ENCODE measurements around the gene XPR1. TPM values are rescaled to one million over a fixed set of nuclear protein-coding genes. Genes with fewer than 3 reads are reported as not detected.

XPR1 gene
- total and polyA plus RNA-seq, 10 of the 15 experiments (the other 5 are each of a cell fraction or from before 2014, with no cell fraction given): 1.1 to 33.9 (median 11.3) TPM

DNA sequence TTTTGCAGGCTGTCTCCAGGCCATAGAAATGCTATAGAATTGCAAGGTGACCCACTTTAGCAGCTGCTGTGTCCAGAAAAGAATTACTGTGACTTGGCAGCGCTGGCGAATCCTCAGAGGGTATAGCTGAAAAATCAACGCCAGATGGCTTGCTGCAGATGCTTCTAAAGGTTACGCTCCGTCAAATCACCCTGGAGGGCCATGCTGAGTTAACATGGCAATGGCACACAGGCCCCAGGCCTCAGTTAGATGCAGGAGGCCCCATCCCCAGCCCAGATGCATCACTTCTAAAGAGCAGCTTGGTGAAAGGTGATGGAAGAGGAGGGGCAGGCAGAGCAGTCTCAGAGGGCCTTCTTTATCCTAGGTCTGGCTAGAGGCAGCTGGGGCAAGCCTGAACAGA lies 298.9 kb downstream of the XPR1 start:
- Histone ChIP-seq H4K20me1 (ENCODE audit: control insufficient read depth, insufficient read depth) (no peaks in the 10 kb centered on the region), H3K9me3 (replicated peaks; ENCODE audit: control insufficient read depth, insufficient read depth, low read length) (no peaks in the 10 kb centered on the region), H3K9ac (ENCODE audit: control insufficient read depth, insufficient read depth, low read length) (no peak overlapping the region), H3K36me3 (ENCODE audit: control insufficient read depth in 2 of 2, insufficient read depth in 2 of 2, low read length in 1 of 2) (no peaks in the 10 kb centered on the region), H3K27me3 (replicated peaks in 1 of 2; ENCODE audit: control insufficient read depth in 2 of 2, insufficient read depth in 2 of 2, low read length in 1 of 2) (no peaks in the 10 kb centered on the region), H3K4me2 (ENCODE audit: control insufficient read depth, insufficient read depth) (no peak overlapping the region), H3K27ac (ENCODE audit: control insufficient read depth, insufficient read depth) (no peak overlapping the region), H3K4me1 (ENCODE audit: control insufficient read depth, insufficient read depth, low read length) (peaks cover 15% of the 10 kb centered on the region), H3K4me3 (no peak overlapping the region), H3K79me2 (ENCODE audit: control insufficient read depth, insufficient read depth, low read length) (no peaks in the 10 kb centered on the region), H2AFZ (ENCODE audit: control insufficient read depth, low read depth, low read length) (no peak overlapping the region)
- intact Hi-C loops (cut with micrococcal nuclease; ENCODE audit: unreplicated experiment): no loop called here
- no TSS peak for BruUV-seq (replicated peaks)
- ChIA-PET CTCF (interaction anchor here (0.6 to 1.7 kb wide), 5 partner anchors 10 to 123 kb away, joined by 3 to 6 read pairs (median 3); no protein-coding TSS in a partner anchor), RAD21 (ENCODE audit: unreplicated experiment) (interaction anchor here (1.2 to 1.9 kb wide), 3 partner anchors 8 to 49 kb away, joined by 3 to 5 read pairs (median 4); no protein-coding TSS in a partner anchor), SMC1A (ENCODE audit: uncharacterized antibody, unreplicated experiment) (interaction anchor here (0.7 to 2.2 kb wide), 6 partner anchors 8 to 235 kb away, joined by 3 to 6 read pairs (median 3); no protein-coding TSS in a partner anchor), POLR2A (no interaction called here)
- ATAC-seq (no peak), DNase-seq (ENCODE audit: low read depth, low spot score) (no peak), FAIRE-seq (no peak)
- 68% methylated on average over 5 of the region's 5 CpGs for WGBS (ENCODE audit: insufficient coverage, insufficient replicate concordance, low lambda C conversion rate, missing lambda C conversion rate)
- in situ Hi-C loops (cut with MboI): no loop called here
- TF ChIP-seq, protein P1, sequence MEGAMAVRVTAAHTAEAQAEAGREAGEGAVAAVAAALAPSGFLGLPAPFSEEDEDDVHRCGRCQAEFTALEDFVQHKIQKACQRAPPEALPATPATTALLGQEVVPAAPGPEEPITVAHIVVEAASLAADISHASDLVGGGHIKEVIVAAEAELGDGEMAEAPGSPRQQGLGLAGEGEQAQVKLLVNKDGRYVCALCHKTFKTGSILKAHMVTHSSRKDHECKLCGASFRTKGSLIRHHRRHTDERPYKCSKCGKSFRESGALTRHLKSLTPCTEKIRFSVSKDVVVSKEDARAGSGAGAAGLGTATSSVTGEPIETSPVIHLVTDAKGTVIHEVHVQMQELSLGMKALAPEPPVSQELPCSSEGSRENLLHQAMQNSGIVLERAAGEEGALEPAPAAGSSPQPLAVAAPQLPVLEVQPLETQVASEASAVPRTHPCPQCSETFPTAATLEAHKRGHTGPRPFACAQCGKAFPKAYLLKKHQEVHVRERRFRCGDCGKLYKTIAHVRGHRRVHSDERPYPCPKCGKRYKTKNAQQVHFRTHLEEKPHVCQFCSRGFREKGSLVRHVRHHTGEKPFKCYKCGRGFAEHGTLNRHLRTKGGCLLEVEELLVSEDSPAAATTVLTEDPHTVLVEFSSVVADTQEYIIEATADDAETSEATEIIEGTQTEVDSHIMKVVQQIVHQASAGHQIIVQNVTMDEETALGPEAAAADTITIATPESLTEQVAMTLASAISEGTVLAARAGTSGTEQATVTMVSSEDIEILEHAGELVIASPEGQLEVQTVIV (IDR thresholded peaks at IDR 0.05; ENCODE audit: borderline replicate concordance, partially characterized antibody): no peak
- TF ChIP-seq, protein P2, sequence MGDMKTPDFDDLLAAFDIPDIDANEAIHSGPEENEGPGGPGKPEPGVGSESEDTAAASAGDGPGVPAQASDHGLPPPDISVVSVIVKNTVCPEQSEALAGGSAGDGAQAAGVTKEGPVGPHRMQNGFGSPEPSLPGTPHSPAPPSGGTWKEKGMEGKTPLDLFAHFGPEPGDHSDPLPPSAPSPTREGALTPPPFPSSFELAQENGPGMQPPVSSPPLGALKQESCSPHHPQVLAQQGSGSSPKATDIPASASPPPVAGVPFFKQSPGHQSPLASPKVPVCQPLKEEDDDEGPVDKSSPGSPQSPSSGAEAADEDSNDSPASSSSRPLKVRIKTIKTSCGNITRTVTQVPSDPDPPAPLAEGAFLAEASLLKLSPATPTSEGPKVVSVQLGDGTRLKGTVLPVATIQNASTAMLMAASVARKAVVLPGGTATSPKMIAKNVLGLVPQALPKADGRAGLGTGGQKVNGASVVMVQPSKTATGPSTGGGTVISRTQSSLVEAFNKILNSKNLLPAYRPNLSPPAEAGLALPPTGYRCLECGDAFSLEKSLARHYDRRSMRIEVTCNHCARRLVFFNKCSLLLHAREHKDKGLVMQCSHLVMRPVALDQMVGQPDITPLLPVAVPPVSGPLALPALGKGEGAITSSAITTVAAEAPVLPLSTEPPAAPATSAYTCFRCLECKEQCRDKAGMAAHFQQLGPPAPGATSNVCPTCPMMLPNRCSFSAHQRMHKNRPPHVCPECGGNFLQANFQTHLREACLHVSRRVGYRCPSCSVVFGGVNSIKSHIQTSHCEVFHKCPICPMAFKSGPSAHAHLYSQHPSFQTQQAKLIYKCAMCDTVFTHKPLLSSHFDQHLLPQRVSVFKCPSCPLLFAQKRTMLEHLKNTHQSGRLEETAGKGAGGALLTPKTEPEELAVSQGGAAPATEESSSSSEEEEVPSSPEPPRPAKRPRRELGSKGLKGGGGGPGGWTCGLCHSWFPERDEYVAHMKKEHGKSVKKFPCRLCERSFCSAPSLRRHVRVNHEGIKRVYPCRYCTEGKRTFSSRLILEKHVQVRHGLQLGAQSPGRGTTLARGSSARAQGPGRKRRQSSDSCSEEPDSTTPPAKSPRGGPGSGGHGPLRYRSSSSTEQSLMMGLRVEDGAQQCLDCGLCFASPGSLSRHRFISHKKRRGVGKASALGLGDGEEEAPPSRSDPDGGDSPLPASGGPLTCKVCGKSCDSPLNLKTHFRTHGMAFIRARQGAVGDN (IDR thresholded peaks at IDR 0.05): no peak
- TF ChIP-seq BHLHE40 (IDR thresholded peaks at IDR 0.05; ENCODE audit: borderline replicate concordance in 1 of 2, low read depth in 2 of 2, low read length in 1 of 2) (no peak), LARP7 (IDR thresholded peaks at IDR 0.05) (no peak), NR2F1 (conservative IDR thresholded peaks at IDR 0.05) (no peak), ZZZ3 (IDR thresholded peaks at IDR 0.05; ENCODE audit: control insufficient read depth, insufficient read length, low read depth) (no peak), SIX5 (IDR thresholded peaks at IDR 0.05; ENCODE audit: low read depth, low read length, severe bottlenecking) (no peak), HDGF (IDR thresholded peaks at IDR 0.05) (no peak), KAT2A (conservative IDR thresholded peaks at IDR 0.05; ENCODE audit: control insufficient read depth, low read depth, low read length) (no peak), HDAC6 (IDR thresholded peaks at IDR 0.05; ENCODE audit: unreplicated experiment) (no peak), PML (IDR thresholded peaks at IDR 0.05; ENCODE audit: low read length) (no peak), HDAC2 (IDR thresholded peaks at IDR 0.05) (no peak), CREB1 (IDR thresholded peaks at IDR 0.05; ENCODE audit: low read depth) (no peak), CEBPB (IDR thresholded peaks at IDR 0.05; ENCODE audit: borderline replicate concordance in 1 of 2, low read depth in 2 of 2, low read length in 2 of 2) (no peak), RB1 (IDR thresholded peaks at IDR 0.05; ENCODE audit: borderline replicate concordance) (no peak)
- TF ChIP-seq, protein P3, sequence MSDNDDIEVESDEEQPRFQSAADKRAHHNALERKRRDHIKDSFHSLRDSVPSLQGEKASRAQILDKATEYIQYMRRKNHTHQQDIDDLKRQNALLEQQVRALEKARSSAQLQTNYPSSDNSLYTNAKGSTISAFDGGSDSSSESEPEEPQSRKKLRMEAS (IDR thresholded peaks at IDR 0.05; ENCODE audit: low read depth, low read length): no peak
- TF ChIP-seq, protein P4, sequence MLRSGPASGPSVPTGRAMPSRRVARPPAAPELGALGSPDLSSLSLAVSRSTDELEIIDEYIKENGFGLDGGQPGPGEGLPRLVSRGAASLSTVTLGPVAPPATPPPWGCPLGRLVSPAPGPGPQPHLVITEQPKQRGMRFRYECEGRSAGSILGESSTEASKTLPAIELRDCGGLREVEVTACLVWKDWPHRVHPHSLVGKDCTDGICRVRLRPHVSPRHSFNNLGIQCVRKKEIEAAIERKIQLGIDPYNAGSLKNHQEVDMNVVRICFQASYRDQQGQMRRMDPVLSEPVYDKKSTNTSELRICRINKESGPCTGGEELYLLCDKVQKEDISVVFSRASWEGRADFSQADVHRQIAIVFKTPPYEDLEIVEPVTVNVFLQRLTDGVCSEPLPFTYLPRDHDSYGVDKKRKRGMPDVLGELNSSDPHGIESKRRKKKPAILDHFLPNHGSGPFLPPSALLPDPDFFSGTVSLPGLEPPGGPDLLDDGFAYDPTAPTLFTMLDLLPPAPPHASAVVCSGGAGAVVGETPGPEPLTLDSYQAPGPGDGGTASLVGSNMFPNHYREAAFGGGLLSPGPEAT (IDR thresholded peaks at IDR 0.05; ENCODE audit: low read depth): no peak
